ENCODE data around the gene TBC1D4. TPM values are rescaled to one million over a fixed set of nuclear protein-coding genes. Genes with fewer than 3 reads are reported as not detected.
A peak's percentile ranks its signal among the peaks of the same experiment; 100 is the strongest.

TBC1D4 gene
- total and polyA plus RNA-seq, 10 of the 15 experiments (the other 5 are each of a cell fraction or from before 2014, with no cell fraction given) = 11.0 to 38.6 (median 25.5) TPM

- TF ChIP-seq, protein P1, sequence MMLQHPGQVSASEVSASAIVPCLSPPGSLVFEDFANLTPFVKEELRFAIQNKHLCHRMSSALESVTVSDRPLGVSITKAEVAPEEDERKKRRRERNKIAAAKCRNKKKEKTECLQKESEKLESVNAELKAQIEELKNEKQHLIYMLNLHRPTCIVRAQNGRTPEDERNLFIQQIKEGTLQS (IDR thresholded peaks at IDR 0.05; ENCODE audit: borderline replicate concordance, extremely low read depth, low read depth, low read length) = no peak
- no peak for TF ChIP-seq IRF3 (IDR thresholded peaks at IDR 0.05)
- peak; percentile 51; the same call in 1 of the 2 replicates for TF ChIP-seq RELB (IDR thresholded peaks at IDR 0.05; ENCODE audit: low read depth)
- TF ChIP-seq JUND (IDR thresholded peaks at IDR 0.05; ENCODE audit: low read depth, low read length) = no peak
- TF ChIP-seq NBN (IDR thresholded peaks at IDR 0.05) = 0 out of 2 replicates have a peak, but pooled peaks have one; percentile 43
- TF ChIP-seq BACH1 (IDR thresholded peaks at IDR 0.05; ENCODE audit: borderline replicate concordance) = no peak
- TF ChIP-seq PBX3 (IDR thresholded peaks at IDR 0.05; ENCODE audit: insufficient replicate concordance, low read depth, low read length) = no peak
- TF ChIP-seq, protein P2, sequence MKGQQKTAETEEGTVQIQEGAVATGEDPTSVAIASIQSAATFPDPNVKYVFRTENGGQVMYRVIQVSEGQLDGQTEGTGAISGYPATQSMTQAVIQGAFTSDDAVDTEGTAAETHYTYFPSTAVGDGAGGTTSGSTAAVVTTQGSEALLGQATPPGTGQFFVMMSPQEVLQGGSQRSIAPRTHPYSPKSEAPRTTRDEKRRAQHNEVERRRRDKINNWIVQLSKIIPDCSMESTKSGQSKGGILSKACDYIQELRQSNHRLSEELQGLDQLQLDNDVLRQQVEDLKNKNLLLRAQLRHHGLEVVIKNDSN (IDR thresholded peaks at IDR 0.05; ENCODE audit: borderline replicate concordance, extremely low read length, insufficient read depth, low read depth, low read length) = no peak
- TF ChIP-seq ZBTB4 (CRISPR knock-in tag; IDR thresholded peaks at IDR 0.05) = no peak
- TF ChIP-seq BHLHE40 (IDR thresholded peaks at IDR 0.05; ENCODE audit: borderline replicate concordance in 1 of 2, low read depth in 2 of 2, low read length in 1 of 2) = no peak
- TF ChIP-seq NR2F1 (conservative IDR thresholded peaks at IDR 0.05) = 0 out of 2 replicates have a peak, but pooled peaks have one; percentile 18
- no peak for TF ChIP-seq STAT3 (IDR thresholded peaks at IDR 0.05; ENCODE audit: low read depth, low read length)
- TF ChIP-seq KDM1A (IDR thresholded peaks at IDR 0.05; ENCODE audit: borderline replicate concordance) = no peak
Measured at GRCh38 chr13:75360170-75360569, 121.8 kb downstream of the TBC1D4 start (continued).

Measured in GM12878 (cell line).